ENCODE measurements around the gene CHCHD6. TPM values are rescaled to one million over a fixed set of nuclear protein-coding genes. Genes with fewer than 3 reads are reported as not detected.

The CHCHD6 gene
- total RNA-seq, 1 donor from 2014 or later, result 30.2 TPM

DNA sequence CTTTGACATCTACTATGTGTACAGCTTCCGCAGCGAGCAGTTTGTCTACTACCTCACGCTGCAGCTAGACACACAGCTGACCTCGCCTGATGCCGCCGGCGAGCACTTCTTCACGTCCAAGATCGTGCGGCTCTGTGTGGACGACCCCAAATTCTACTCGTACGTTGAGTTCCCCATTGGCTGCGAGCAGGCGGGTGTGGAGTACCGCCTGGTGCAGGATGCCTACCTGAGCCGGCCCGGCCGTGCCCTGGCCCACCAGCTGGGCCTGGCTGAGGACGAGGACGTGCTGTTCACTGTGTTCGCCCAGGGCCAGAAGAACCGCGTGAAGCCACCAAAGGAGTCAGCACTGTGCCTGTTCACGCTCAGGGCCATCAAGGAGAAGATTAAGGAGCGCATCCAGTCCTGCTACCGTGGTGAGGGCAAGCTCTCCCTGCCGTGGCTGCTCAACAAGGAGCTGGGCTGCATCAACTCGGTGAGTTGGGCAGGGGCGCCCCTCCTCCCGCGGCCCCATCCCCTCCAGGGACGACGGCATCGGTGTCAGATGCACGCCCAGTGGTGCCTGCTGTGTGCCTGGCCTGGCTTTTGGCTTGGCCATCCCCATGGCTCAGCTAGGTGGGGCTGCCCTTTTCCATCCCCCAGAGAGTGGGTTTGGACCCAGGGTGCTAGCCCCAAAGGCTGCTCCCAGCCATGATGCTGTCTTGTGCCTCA, 285.4 kb downstream of the CHCHD6 start:
- Mint-ChIP-seq H3K4me1 (ENCODE audit: low read depth) (peaks cover 19% of the 10 kb centered on the region), H3K27ac (no peak overlapping the region), H3K4me3 (ENCODE audit: low read depth) (no peak overlapping the region), H3K27me3 (no peaks in the 10 kb centered on the region), H3K9me3 (ENCODE audit: low read depth) (no peaks in the 10 kb centered on the region), H3K36me3 (ENCODE audit: insufficient read depth) (peaks cover 6% of the 10 kb centered on the region)
- no peak for TF ChIP-seq CTCF (IDR thresholded peaks at IDR 0.05; ENCODE audit: unreplicated experiment)
- DNase-seq (ENCODE audit: low spot score, unreplicated experiment), result no peak

GRCh38 chr3:126990024-126990700, 286.1 kb downstream of the CHCHD6 start:
- Mint-ChIP-seq H3K27ac (peak overlapping the region; percentile 66), H3K36me3 (ENCODE audit: insufficient read depth) (peaks cover 6% of the 10 kb centered on the region), H3K4me3 (ENCODE audit: low read depth) (no peak overlapping the region), H3K4me1 (ENCODE audit: low read depth) (peaks cover 16% of the 10 kb centered on the region), H3K27me3 (no peaks in the 10 kb centered on the region), H3K9me3 (ENCODE audit: low read depth) (no peaks in the 10 kb centered on the region)
- TF ChIP-seq CTCF (IDR thresholded peaks at IDR 0.05; ENCODE audit: unreplicated experiment), result no peak
- no peak for DNase-seq (ENCODE audit: low spot score, unreplicated experiment)

GRCh38 chr3:126990890-126991289, 286.9 kb downstream of the CHCHD6 start:
- Mint-ChIP-seq H3K27me3 (no peaks in the 10 kb centered on the region), H3K4me3 (ENCODE audit: low read depth) (no peak overlapping the region), H3K4me1 (ENCODE audit: low read depth) (peaks cover 10% of the 10 kb centered on the region), H3K9me3 (ENCODE audit: low read depth) (no peaks in the 10 kb centered on the region), H3K36me3 (ENCODE audit: insufficient read depth) (peaks cover 6% of the 10 kb centered on the region), H3K27ac (peak overlapping the region; percentile 66)
- TF ChIP-seq CTCF (IDR thresholded peaks at IDR 0.05; ENCODE audit: unreplicated experiment), result no peak
- DNase-seq (ENCODE audit: low spot score, unreplicated experiment), result no peak

- Mint-ChIP-seq H3K4me3 (ENCODE audit: low read depth) (no peak overlapping the region), H3K27ac (no peak overlapping the region), H3K4me1 (ENCODE audit: low read depth) (peaks cover 6% of the 10 kb centered on the region), H3K36me3 (ENCODE audit: insufficient read depth) (peaks cover 6% of the 10 kb centered on the region), H3K27me3 (no peaks in the 10 kb centered on the region), H3K9me3 (ENCODE audit: low read depth) (no peaks in the 10 kb centered on the region)
- no peak for DNase-seq (ENCODE audit: low spot score, unreplicated experiment)
- TF ChIP-seq CTCF (IDR thresholded peaks at IDR 0.05; ENCODE audit: unreplicated experiment), result no peak
Observed at GRCh38 chr3:126991366-126992200, 287.5 kb downstream of the CHCHD6 start.

DNA sequence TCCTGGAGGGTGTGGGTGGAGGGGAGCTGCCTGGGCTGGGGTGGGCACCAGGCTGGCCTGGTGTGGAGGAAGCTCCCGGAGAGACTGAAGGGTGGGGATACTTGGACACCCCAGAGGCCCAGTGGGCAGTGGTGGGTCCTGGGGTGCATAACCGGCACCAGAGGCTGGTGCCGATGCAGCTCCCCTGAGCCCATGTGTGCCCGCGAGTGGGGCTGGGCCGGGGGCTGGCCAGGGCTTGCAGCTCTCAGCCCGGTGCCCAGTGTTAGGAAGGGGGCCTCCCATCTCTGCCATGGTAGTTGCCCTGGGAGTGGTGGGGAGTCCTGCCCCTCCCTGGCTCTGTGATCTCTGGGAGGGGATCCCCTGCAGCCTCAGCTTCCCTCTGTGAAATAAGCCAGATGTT, 288.2 kb downstream of the CHCHD6 start:
- TF ChIP-seq CTCF (IDR thresholded peaks at IDR 0.05; ENCODE audit: unreplicated experiment), result no peak
- no peaks in the 10 kb centered on the region for H3K9me3 Mint-ChIP-seq (ENCODE audit: low read depth)
- peaks cover 5% of the 10 kb centered on the region for H3K4me1 Mint-ChIP-seq (ENCODE audit: low read depth)
- peaks cover 6% of the 10 kb centered on the region for H3K36me3 Mint-ChIP-seq (ENCODE audit: insufficient read depth)
- H3K27ac Mint-ChIP-seq, result no peak overlapping the region
- H3K27me3 Mint-ChIP-seq, result no peaks in the 10 kb centered on the region
- H3K4me3 Mint-ChIP-seq (ENCODE audit: low read depth), result no peak overlapping the region
- no peak for DNase-seq (ENCODE audit: low spot score, unreplicated experiment)
